IMR-90 (cell line): ENCODE results near the gene MATK.

Experiments
- CTCF ChIP-seq: conservative IDR thresholded peaks from 2 replicates; pipeline ENCODE4 v1.5.1; 2012; ENCODE audit warnings: mild to moderate bottlenecking, low read depth, low read length, improper control_type of control experiment
- ELK1 ChIP-seq: fragments of 150-350 bp; IDR thresholded peaks from 2 replicates; pipeline ENCODE4 v1.6.1; 2016; ENCODE audit warnings: low read depth, mild to moderate bottlenecking, low read length, moderate library complexity, borderline replicate concordance
- NFE2L2 ChIP-seq: fragments of 150-350 bp; IDR thresholded peaks from 2 replicates; pipeline ENCODE4 v1.6.1; 2016; ENCODE audit warnings: low read depth, mild to moderate bottlenecking, low read length
- POLR2A ChIP-seq: IDR thresholded peaks from 2 replicates; pipeline ENCODE4 v1.6.1; 2012; ENCODE audit warnings: mild to moderate bottlenecking, low read depth, low read length
- RAD21 ChIP-seq: IDR thresholded peaks from 2 replicates; pipeline ENCODE4 v1.6.1; 2012; ENCODE audit warnings: low read length, improper control_type of control experiment
- RFX5 ChIP-seq: IDR thresholded peaks from 2 replicates; pipeline ENCODE4 v1.8.0; 2012; ENCODE audit warnings: low read depth, mild to moderate bottlenecking, low read length, moderate library complexity
- SMC3 ChIP-seq: fragments of 150-350 bp; IDR thresholded peaks from 2 replicates; pipeline ENCODE4 v1.6.1; 2016; ENCODE audit warnings: low read depth, mild to moderate bottlenecking, antibody characterized with exemption, low read length, moderate library complexity
- USF2 ChIP-seq: fragments of 150-350 bp; IDR thresholded peaks from 2 replicates; pipeline ENCODE4 v1.6.1; 2017; ENCODE audit warnings: mild to moderate bottlenecking, antibody characterized with exemption, low read length, low read depth

- TF ChIP-seq CTCF (no peak), POLR2A (no peak), USF2 (no peak), RFX5 (no peak), ELK1 (no peak), RAD21 (no peak), NFE2L2 (no peak), SMC3 (no peak)
These were observed 3.9 kb downstream of the MATK start for GRCh38 chr19:3782330-3782729.
